Amniotic stem cell (primary cell): ENCODE results near the gene TXNDC5.
"Not testable (repeated sequence)": the region's sequence is repeated elsewhere in the genome, so short reads cannot be mapped to it uniquely, and the experiment has no call there.

Experiments used
- DNase-seq: peaks from one replicate; lab custom pipeline; 2025; lab: John Stamatoyannopoulos, UW

TXNDC5 gene

DNA sequence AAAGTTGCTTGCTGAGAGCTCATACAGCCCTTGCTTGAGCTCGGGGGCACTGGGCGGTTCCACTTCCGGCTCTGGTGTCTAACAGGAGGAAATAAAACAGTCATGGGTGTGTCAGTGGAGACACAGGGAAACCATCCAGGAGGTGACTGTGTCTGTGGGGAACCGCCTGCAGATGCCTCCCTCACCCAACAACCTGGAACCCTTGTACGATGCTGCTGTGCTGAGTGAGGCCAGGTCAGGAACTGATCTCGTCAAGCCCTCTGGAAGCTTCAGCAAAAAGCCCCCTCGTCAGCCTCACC, 15.5 kb downstream of the TXNDC5 start:
- no peak for DNase-seq

DNA sequence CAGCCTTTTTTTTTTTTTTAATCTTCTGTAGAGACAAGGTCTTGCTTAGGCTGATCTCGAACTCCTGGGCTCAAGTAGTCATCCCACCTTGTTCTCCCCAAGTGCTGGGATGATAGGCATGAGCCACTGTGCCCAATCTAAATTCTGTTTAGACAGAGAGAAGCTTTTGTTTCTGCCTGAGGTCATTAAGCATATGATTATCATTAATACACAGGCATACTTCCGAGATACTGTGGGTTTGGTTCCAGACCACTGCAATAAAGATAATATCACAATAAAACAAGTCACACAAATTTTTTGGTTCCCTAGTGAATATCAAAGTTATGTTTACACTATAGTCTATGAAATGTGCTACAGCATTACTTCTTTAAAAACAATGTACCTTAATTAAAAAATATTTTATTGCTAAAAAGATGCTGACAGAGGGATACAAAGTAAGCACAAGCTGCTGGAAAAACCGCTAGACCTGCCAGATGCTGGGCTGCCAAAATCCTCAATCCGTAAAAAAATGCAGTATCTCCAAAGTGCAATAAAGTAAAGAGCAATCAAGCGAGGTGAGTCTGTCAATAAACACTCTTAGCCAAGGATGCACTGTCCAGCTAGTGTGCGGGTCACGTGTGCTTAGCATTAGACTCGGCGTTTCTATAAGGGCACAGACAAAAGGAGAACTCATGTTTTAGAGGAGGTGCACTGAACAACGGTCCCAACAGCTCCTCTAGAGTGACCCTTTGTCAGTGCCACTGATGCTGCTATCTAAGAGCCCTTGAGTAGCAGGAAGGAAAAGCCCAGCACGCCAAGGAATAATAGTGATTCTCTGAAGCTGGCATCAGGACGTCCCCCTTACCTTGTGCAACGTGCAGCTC, 16.1 kb downstream of the TXNDC5 start:
- no peak for DNase-seq

DNA sequence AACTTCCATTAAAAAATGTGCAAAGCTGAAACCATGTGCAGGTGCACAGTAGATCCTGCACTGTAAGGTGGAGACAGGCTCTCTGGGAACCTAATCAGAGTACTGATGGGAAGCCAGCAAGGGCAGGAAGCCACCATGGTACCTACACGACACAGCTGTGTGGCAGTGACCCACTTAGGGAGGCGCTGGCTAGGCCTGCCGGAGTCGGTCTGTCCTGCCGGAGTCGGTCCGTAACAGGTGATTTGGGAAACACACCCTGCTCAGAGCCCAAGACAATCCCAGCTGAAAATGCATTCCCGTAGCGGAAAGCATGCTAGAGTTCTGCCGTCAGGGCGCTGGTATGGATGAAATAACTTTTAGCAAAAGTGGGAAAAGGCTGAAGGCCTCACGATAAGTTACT, 17.2 kb downstream of the TXNDC5 start:
- no peak for DNase-seq

DNA sequence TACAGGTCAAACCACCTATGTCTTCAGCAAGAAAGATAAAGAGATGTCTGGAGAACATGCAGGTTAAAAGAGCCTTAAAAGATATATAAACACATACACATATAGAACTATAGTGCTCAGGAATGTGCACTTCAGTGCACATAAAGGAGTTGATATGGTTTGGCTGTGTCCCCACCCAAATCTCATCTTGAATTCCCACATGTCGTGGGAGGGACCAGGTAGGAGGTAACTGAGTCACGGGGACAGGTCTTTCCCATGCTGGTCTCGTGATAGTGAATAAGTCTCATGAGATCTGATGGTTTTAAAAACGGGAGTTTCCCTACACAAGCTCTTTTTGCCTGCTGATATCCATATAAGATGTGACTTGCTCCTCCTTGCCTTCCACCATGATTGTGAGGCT, 18.2 kb downstream of the TXNDC5 start:
- DNase-seq, result not testable (repeated sequence)

DNA sequence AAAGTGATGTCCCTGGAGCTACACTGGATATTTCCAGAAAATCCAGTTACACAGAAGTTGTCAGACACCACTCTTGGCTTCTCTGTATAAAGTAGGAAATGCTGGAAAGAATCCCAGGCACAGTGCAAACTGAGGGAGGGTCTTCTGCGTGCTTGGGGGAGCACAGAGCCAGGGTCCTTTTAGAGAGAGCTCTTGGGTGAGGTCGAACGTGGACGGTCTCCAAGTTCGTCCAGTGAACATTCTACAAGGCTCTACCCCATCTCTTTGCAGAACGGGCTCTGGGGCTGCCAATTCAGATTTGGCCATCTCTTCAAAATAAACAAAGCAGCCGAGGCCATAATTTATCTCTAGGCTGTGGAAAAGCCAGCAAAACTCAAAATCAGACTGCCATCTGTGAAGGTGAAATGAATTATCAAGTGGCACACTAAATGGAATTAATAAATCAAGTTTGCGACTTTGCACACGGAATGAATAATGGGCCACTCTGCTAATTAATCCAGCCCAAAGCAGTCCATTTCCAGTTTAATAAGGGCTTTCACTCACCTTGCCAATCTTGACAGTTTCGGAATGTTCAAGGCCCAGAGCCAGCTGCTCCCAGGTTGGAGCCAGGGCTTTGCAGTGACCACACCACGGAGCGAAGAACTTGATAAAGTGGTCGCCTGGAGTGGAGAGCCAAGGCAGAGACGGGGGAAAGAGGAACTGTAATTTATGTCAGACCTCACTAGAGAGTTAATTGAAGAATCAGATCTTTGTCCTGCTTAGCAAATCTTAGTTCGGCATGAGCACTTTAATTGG, 19.3 kb downstream of the TXNDC5 start:
- no peak for DNase-seq

DNA sequence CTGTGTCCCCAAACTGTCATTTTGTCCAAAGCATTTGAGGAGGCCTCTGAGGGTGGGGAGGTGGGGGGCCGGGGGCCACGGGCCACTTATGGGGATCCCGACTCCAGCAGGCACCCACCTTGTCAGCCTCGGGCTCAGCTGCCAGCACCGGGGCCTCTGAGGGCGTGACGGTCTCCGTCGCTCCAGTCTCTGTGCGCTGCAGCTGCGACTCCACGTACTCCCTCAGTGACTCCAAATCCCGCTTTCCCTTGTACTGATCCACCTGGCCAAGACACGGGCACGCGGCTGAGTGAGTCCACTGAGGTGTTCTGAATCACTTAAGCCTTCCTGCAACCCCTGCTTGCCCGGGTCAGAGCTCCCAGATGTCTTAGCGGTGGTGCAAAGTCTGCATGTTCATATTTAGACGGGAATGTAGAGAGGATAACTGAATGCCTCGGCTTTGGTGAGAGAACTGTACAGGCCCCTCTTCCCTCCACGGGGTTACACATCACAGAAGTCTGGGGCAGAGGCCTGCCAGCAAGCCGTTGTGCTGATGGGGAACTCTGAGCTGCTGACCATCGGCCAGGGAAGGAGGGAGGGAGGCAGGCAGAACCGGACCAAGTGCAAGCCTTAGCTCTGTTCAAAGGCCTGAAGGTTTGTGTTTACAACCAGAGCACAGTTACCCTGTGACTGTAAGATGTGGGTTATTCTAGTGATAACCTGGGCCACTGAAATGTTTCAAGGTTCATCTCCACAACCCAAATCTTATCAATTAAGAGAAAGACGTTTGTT, 21.8 kb downstream of the TXNDC5 start:
- DNase-seq, result no peak

DNA sequence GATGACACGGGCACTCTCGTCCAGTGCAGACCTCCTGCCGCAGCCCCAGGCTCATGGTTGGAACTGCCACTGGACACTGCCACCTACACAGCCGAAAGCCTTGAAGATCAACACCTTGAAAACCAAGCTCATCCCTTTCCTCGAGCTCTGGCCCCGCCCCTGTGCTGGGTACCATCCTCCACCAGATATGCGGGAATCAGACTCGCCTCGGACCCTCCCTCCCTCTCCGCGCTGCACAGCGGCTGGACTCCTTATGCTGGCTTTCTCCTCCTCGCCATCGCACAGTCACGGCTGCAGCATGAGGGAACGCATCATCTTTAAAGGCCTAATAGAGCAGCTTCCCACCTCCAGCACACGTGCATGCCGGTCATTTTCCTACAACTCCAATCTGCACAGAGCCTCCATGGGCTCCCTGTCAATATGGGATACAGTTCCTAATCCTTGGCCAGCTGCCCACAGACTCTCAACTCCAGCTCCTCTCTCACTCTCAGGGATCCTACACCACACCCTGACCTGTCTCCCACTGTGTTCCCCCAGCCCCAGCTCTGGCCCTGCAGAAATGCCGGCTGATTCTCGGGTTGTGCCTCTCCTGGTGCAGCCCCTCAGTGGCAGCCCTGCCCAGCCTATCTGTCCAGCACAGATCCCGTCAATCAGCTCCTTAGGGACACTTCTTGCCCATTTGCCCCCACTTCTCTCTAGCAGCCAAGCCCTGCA, 23.2 kb downstream of the TXNDC5 start:
- DNase-seq, result no peak

DNA sequence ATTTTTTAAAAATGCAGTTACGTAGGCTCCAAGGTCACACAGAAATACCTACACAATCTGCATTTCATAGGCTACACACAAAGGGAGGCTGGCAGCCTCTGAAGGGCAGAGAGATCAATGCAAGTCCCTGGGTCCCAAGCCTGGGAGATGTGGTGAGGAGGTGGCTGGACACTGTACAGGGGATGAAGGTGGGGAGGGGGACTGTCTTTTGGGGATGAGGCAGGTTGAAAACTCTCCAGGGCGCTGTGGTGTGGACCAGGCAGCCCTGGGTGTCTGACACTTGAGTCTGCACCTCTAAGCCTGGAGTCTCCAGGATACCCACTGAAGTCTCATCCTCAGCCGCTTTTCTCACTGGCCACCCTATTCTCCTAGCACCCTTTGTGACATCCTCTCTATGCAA, 24.5 kb downstream of the TXNDC5 start:
- no peak for DNase-seq

DNA sequence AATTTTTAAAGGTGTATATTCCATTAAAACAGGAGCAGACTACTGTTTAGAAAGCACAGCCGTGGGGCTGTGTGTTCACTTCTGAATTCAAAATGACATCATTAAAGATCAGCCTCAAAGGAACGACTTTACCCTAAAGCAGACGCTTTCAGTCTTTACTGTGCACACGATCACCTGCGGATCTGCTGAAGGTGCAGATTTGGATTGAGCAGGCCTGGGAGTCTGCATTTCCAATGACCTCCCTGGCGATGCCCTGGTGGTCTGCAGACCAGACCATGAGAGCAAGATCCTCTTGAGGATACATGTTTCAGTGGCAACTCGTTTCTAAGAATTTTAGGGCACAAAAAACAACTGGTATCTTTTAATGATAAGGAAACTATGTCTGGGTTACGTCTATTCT, 27.2 kb downstream of the TXNDC5 start:
- DNase-seq, result no peak

DNA sequence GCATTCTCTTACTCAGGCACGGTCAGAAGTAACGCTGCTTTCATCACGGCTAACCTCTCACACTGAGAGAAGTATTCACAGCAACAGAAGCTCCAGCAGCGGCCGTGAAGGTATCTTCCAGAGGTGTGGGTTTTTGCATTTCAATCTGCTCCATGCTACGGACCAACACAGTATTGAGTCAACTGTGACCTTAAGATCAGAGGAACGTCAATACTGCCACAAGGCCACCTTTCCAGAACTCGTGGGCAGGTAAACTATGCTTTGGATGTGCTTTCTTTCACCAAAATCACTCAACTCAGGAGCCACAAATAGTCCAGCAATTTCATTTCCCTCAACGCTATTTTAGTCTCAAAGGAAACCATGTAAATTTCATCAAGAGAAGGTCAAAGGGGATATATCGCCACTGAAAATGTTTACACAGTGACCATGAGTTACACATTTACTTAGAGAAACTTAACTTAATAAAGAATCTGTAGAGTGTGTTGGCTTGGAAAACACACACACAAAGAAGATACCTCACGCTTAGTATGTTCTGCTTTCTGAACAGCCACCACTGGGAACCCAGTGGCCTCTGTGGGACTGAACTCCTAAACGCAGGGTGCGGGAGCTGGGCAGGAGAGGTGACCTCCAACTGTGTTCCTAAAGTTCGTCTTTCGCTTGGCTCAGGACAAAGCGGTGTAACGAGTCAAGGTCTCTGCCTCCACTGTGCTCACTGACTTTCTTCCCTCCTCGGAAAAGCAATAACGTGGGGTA, 27.9 kb downstream of the TXNDC5 start:
- DNase-seq, result no peak

DNA sequence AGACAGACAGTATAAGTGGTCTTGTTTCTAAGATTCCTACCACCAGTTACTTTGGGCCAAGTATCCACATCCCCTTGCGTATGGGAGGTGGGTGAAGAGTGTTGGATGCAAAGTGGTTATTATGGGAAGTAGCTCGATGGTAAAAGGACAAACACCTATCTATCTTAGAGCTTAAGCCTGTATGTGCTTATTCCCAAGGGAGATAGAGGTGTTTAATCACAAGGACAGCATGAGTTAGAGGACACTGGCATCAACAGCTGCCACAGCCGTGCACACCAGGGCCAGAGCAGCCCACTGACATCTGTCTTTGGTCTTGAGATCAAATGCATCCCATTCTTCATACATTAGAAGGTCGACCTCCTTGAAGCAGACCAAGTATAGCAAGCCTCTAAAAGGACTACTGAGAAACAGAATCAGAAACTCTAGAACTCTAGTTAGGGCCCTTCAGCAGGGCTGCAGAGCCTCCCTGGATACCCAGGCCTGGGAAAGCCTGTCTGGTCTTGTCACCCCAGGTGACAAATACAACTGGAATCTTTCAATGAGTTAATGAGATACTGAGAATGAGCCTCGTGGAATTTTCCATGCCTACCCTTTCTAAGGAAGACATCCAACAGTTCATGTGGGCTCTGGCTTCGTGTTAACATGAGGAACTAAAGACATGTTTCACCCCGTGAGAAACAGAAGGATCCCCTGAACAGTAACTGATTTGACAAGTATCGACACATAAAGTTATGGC, 28.7 kb downstream of the TXNDC5 start:
- DNase-seq, result no peak

DNA sequence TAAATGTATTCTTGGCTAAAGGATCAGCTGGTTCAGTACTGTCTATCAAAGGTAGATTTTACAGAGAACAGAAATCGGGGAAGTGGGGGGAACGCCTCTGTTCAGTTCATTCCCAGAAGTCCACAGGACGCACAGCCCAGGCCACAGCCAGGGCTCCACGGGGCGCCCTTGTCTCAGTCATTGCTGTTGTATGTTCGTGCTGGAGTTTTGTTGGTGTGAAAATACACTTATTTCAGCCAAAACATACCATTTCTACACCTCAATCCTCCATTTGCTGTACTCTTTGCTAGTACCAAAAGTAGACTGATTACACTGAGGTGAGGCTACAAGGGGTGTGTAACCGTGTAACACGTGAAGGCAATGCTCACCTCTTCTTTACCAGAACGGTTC, 29.9 kb downstream of the TXNDC5 start:
- no peak for DNase-seq

DNA sequence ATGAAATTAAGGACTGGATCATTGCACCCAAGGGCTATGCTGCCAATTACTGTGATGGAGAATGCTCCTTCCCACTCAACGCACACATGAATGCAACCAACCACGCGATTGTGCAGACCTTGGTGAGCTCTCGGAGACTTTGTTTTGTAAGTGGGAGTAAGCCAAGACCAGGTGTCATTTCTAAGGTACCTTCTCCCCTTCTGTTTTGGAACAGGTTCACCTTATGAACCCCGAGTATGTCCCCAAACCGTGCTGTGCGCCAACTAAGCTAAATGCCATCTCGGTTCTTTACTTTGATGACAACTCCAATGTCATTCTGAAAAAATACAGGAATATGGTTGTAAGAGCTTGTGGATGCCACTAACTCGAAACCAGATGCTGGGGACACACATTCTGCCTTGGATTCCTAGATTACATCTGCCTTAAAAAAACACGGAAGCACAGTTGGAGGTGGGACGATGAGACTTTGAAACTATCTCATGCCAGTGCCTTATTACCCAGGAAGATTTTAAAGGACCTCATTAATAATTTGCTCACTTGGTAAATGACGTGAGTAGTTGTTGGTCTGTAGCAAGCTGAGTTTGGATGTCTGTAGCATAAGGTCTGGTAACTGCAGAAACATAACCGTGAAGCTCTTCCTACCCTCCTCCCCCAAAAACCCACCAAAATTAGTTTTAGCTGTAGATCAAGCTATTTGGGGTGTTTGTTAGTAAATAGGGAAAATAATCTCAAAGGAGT, 30.4 kb downstream of the TXNDC5 start:
- DNase-seq, result no peak

DNA sequence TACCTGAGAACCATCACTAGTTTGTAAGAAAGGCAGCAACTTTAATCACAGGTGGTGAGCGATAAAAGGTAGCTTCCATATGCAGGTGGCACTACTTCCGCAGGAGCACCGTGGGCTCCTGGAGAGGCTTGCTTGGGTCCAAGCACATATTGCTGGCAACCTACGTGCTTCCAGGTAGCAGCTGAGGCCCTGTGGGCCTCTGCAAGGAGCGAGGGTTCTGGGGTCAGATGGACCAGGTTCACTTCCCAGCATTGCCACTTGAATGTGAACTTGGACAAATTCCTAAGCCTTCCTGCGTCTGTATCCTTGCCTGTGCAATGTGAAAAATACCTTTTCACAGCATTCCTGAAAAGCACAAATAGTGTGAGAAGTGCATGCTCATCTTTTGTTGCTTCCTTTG, 31.0 kb downstream of the TXNDC5 start:
- no peak for DNase-seq

DNA sequence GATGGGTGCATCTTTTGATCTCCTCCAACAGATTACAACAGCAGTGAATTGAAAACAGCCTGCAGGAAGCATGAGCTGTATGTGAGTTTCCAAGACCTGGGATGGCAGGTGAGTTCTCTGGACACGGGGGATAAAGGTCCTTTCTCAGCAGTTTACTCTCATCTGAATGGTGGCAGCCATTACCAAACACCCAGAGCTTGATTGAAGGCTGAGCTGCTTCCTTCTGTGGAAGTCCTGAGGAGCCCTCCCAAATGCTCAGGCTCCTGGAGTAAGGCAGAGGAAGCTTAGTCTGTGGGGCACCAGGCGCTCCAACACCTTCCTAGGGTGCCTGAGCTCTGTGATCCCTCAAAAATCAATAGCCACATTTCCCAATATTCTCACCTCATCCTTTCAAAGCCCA, 31.5 kb downstream of the TXNDC5 start:
- no peak for DNase-seq

DNA sequence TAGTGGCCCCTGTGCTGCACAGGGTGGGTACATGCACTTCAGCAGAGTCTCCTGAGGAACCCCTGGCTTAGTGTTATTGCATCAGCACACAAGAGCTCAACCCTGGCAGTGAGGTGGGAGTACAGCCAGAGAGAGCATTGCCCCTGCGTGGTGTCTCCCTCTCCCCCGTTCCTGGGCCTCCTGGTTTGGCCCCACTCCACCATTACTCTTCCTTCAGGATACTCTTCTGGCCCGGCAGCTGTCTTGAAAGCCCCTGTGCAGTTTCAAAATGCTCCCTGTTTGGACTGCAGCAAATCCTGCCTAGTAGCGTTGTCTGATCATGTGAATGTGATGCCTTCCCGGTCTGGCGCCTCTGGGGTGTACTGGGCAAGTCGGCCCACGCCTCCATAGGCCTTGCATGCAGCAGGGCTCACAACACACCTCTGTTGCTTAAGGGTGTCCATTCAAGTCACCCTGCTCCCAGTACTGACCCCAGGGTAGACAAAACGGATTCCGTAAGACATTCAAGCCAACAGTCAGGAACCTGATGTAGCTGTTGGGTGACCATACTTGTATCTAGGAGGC, 32.1 kb downstream of the TXNDC5 start:
- no peak for DNase-seq

DNA sequence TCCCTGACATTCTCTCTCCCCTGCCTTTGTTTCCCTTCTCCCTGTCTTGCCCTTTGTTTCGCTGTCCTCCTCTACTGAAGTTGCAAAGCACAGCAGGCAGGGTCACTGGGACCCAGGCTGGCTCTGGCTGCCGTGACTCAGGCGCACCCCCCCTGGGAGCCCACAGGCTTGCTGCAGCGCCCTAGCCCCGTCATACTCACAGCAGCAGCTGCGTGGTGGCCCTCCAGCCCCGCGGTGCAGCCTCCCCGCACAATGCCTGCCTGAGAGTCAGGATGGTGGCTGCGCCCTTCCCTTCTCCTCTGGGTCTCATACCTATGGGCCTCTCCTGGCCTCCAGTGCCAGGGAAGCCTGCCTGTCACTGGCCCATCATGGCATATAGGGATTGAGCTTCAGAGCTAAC, 41.7 kb downstream of the TXNDC5 start:
- no peak for DNase-seq

DNA sequence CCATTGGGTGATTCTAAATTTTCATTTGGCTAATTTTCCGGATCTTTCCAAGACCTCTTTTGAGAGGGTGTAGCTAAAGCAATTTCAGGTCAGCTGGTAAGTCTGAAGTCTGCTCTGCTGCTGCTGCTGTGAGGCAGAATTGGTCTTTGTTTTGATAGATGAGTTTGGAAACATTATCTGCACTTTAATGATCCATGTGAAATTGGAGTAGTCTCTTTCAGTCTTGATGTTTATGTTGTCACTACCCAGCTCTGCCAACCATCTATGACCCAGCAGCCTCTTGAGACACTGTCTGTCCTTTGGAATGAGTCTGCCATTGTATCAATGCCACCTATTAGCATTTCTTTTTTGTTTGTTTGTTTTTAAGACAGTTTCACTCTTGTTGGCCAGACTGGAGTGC, 44.1 kb downstream of the TXNDC5 start:
- no peak for DNase-seq

DNA sequence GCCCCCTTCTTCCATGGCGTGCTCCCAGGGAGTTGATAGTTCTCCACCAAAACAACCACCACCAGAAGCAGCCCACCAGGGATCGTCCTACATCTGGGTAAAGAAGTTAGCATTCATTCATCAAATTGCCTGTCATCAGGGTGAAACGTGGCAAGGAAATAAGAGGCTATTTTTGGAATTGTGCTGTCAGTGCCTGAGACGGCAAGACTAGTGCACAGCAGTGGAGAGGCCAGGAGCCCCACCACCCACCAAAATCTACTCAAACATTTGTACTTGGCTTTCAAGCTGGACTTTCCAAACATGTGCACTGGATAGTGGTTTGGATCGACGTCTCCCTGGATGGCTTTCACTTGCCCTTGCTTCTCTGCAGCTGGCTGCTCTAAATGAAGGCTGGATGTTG, 44.8 kb downstream of the TXNDC5 start:
- DNase-seq, result no peak

DNA sequence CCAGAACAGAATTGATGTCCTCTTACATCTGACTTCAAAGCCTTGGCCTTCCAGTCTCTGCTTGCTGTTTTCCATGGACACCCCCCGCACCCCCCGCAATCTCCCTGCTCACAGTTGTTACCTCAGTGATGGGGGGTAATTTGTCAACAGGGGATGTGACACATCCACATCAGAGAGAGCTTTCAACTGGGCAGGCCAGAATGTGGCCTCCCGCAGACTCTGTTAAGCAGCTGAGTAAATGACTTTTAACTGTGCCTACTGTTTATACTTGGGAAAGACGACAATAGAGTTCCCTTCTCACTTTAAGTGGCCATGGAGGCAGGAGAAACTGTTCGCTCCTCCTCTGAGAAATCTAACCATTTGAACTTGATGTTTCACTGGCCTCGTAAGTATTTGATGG, 51.0 kb downstream of the TXNDC5 start:
- DNase-seq, result no peak
